OCI-LY1 (cell line): ENCODE data around the gene MBNL2.

Source experiments
- CTCF ChIP-seq: fragments of 200-600 bp; sonication (generic), shearing (Covaris generic); IDR thresholded peaks from 2 replicates; pipeline ENCODE4 v1.5.1; 2017; ENCODE audit warnings: mild to moderate bottlenecking, antibody characterized with exemption, low read length, moderate library complexity, mixed read lengths
- EZH2 ChIP-seq: fragments of 200-600 bp; sonication (generic), shearing (Covaris generic); IDR thresholded peaks from 2 replicates; pipeline ENCODE4 v1.8.0; 2017; ENCODE audit warnings: borderline replicate concordance, mixed run types, mild to moderate bottlenecking, antibody characterized with exemption, low read length, moderate library complexity, mixed read lengths

GRCh38 chr13:97344265-97345175, 122.4 kb downstream of the MBNL2 start:
- TF ChIP-seq CTCF (peak; percentile 86), EZH2 (no peak)
